Measurements from ENCODE around the gene GRK4. TPM values are rescaled to one million over a fixed set of nuclear protein-coding genes. Genes with fewer than 3 reads are reported as not detected.
"Not testable (repeated sequence)": the region's sequence is repeated elsewhere in the genome, so short reads cannot be mapped to it uniquely, and the experiment has no call there.

Gene GRK4
- total and polyA plus RNA-seq, 2 of the 8 experiments (the other 6 are each of a cell fraction or from before 2014, with no cell fraction given) = 0.77 to 1.8 TPM

DNA sequence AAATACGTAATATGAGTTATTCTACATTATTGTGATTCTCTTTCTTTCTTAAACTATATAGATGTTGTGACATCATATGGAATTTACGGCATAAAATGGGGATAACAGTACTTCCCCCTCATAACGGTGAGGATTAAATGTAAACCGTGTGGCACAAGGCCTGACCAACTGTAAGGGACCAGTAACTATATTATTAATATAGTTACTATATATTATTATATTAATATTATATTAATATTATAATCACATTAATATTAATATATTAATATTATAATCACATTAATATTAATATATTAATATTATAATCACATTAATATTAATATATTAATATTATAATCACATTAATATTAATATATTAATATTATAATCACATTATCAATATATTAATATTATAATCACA is 2.9 kb upstream of the GRK4 start:
- H2BK20ac ChIP-seq (ENCODE audit: low read length); CTCF ChIA-PET (ENCODE audit: partially characterized antibody); H3K56ac ChIP-seq (replicated peaks; ENCODE audit: insufficient read length, low read depth, low read length); H3K27me3 ChIP-seq (replicated peaks in 1 of 4; ENCODE audit: control insufficient read depth in 3 of 4, extremely low read depth in 1 of 4, insufficient read depth in 3 of 4, low read length in 3 of 4); DNase-seq (ENCODE audit: low read depth in 1 of 2, low spot score in 2 of 2); H4K20me1 ChIP-seq (replicated peaks in 1 of 2; ENCODE audit: control insufficient read depth in 1 of 2, insufficient read depth in 2 of 2, low read length in 2 of 2); H2AK5ac ChIP-seq (ENCODE audit: low read depth, low read length); FAIRE-seq; H2BK120ac ChIP-seq (replicated peaks; ENCODE audit: low read depth, low read length); H3K79me1 ChIP-seq (ENCODE audit: low read depth, low read length); H3K9ac ChIP-seq (replicated peaks in 1 of 4; ENCODE audit: extremely low read depth in 1 of 4, low read depth in 3 of 4, low read length in 3 of 4); H3K4me2 ChIP-seq (ENCODE audit: insufficient read depth in 1 of 2, low read depth in 2 of 2, low read length in 2 of 2); H2BK15ac ChIP-seq (ENCODE audit: low read length); H3K4ac ChIP-seq (replicated peaks; ENCODE audit: insufficient read length, low read depth, low read length); H4K5ac ChIP-seq (ENCODE audit: insufficient read length, low read depth, low read length); H4K91ac ChIP-seq (replicated peaks; ENCODE audit: insufficient read length, low read length); H4K8ac ChIP-seq (ENCODE audit: extremely low read depth, insufficient read depth, low read length); H3K14ac ChIP-seq (ENCODE audit: insufficient read length); H3K4me1 ChIP-seq (replicated peaks in 1 of 4; ENCODE audit: control insufficient read depth in 3 of 4, insufficient read depth in 4 of 4, low read length in 3 of 4); H3K18ac ChIP-seq (ENCODE audit: extremely low read depth, low read length); H2BK5ac ChIP-seq (ENCODE audit: low read depth, low read length); H2AFZ ChIP-seq (ENCODE audit: low read length); H3K23ac ChIP-seq (ENCODE audit: insufficient read length); H3K4me3 ChIP-seq (ENCODE audit: extremely low read depth in 1 of 4, insufficient read depth in 2 of 4, low read depth in 3 of 4, low read length in 4 of 4); H3K27ac ChIP-seq (ENCODE audit: low read depth, low read length); H2BK12ac ChIP-seq (ENCODE audit: low read depth, low read length): not testable (repeated sequence)
- 92% methylated on average over 4 of the region's 4 CpGs; no CpG with 5 or more reads in 1 of the 2 experiments for WGBS, 2 experiments (ENCODE audit: extremely low coverage in 1 of 2, insufficient coverage in 1 of 2, insufficient read length in 1 of 2, insufficient replicate concordance in 2 of 2, low coverage in 1 of 2, low lambda C conversion rate in 2 of 2, missing lambda C conversion rate in 1 of 2)
- Histone ChIP-seq H3K36me3 (ENCODE audit: control insufficient read depth in 2 of 4, insufficient read depth in 4 of 4, low read length in 3 of 4) (peaks cover 22 to 39% (median 27%) of the 10 kb centered on the region in 4 experiments), H3K23me2 (ENCODE audit: low read depth, low read length) (peaks cover 16% of the 10 kb centered on the region; the same call in 1 of the 2 replicates), H3K79me2 (ENCODE audit: control insufficient read depth in 1 of 2, insufficient read depth in 2 of 2, low read length in 2 of 2) (peaks cover 2 to 43% of the 10 kb centered on the region in 2 experiments; a peak in 3 of 4 replicates), H3K9me3 (ENCODE audit: insufficient read depth in 2 of 2, low read depth in 1 of 2, low read length in 1 of 2) (peaks cover 12 to 14% of the 10 kb centered on the region in 2 experiments)
- POLR2A ChIA-PET (ENCODE audit: partially characterized antibody) = interaction anchor here (1.3 kb wide), 1 partner anchor 16 kb away, joined by 3 read pairs; no protein-coding TSS in a partner anchor
